Stimulated activated CD8-positive, alpha-beta memory T cell treated with anti-CD3 and anti-CD28 coated beads, Interleukin-7, amount 100 ng/mL, for 1 hour (primary cell): ENCODE measurements around the gene USP27X.

Source experiments
- DNase-seq, 2 donors: peaks; one replicate each; pipeline ENCODE4 v3.0.0-alpha.2; 2020; ENCODE audit warnings: low read depth in 2 of 2

USP27X gene

DNA sequence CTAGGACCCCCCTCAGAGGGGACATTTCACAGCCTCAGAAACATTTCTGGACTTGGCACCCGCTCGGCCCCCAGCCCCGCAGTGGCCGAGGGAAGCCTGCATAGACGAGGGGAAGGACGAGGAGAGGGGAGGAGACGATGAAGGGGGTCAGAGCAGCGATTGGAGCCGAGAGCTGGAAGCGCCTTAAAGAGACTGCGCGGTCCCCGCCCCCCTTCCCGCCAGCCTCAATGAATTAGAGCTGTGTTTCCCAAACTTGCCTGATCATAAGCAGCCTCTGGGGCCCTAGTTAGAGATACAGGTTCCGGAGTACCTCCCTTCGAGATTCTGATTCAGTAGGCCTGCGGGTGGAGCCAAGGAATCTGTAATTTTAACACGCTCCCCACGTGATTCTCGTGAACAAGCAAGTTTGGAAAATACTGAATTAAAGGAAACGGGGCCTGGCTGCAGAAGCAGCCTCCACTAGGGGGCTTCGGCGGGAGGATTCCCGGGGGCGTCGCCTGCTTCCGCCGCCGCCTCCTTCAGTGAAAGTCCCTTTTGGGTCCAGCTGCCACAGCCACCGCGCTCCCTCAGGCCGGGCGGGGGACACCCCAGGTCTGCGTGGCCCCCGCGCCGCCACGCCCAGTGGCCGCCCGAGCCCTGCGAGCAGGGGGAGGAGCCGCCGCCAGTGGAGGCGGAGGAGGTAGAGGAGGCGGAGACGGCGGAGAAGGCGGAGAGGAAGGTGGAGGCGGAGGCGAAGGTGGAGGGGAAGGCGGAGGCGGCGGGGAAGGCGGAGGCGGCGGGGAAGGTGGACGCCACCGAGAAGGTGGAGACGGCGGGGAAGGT lies at the start of gene USP27X:
Gene USP27X (plus strand): TSS at position 651 of the 822 bp plus-strand sequence. CDS start 824 bp downstream, outside the sequence.
- peak; percentile 50 to 56 for DNase-seq

DNA sequence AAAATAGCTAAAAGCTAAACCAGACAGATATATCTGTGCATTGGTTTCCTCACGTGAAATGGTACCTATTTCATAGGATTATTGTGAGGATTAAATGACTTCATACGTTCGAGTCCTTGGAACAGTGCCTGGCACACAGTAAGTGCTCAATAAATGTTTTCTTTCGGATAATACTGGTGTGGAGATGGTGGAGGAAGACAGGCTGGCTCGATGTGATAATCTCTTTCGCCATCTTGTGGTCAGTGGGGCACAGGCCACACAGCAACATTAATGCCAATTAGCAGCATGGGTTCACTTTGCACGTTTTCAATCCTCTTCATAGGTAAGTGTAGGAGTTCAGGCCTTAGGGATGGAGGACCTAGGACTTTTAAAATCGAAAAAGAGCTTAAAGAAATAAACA lies 40.9 kb upstream of the USP27X start:
- no peak for DNase-seq

DNA sequence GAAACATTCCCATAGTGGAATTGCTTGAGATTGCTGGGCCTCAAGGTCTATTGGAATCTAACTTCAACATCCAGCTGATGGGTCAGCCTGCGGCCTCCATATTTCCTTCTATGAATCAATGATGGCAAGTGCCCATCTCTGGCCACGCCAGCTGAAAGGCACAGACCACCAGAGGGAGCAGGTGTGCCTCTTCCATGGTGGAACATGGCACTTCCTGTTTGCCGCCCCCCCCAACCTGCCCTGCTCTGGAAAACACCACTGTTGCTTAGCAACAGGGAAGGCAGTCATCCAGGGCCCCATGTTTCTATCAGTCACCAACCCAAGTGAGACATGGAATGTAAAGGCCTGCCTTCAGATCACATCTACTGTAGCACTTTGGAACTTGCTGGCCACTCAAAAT lies 38.6 kb upstream of the USP27X start:
- DNase-seq, result peak in 1 of 2 donors; percentile 1

DNA sequence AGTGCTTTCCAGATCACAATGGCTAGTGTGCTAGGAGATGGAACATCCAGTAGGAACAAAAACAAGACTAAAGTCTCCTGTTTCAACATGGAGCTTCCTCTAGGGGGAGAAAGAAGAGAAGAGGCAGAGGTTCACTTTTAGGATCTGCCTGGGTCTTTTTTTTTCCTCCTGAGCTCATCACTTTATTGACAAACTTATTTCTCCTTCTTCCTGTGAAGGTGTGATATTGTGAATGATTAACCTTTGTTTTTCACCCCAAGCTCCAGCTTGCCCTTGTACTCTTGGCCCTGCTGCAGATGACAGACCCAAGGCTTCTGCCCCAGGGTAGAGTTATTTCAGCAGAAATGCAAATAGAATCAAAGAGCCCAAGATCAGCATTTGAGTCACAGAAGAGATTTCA lies 36.7 kb upstream of the USP27X start:
- no peak for DNase-seq

DNA sequence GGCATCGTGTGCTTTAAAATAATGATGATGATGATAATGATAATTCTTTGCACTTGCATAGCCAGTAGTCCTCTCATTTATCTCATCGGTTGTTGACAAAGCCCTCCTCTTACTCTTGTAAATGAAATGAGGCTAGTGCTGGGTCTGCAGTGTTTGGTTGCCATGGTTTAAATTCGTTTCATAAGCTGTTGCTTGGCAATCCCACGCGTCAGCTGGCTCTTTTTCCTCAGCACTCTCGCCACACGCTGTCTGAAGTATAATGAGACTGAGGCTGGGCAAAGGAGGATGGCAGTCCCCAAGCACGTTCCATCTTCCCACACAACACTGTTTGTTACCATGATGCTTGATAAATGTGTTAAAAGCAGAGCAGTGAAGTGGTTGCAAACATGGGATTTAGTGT lies 34.7 kb upstream of the USP27X start:
- DNase-seq, result no peak

DNA sequence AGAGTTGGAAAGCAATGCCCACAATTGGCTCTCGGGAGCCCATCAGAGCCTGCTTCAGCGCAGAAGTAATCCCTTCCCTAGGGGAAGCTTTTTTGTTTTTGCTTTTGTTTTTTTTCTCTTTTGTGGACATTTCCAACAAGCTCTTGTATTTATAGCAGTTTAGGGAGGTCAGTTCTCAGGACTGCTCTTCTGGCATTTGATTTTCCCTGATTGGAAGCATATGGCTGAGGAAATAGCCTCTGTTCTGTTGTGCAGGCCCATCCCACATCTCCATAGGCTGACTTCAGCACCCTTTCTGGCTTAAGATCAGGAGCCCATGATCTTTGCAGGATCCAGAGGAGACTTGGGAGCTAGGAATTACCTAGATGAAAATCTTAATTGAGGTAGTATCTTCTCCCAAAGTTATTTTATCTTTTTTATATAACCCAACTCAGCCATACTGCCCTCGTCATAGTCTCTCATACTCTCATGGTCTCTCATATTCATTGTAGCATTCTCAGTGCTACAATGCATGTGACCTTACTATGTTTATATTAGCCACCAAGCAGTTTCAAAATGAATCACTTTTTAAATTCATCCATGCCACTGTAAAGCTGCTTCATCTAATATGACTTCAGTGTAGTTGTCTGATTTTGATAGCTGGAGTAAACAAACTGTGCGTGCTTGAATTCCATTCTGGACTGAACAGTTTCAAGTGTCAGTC lies 33.4 kb upstream of the USP27X start:
- DNase-seq, result no peak

DNA sequence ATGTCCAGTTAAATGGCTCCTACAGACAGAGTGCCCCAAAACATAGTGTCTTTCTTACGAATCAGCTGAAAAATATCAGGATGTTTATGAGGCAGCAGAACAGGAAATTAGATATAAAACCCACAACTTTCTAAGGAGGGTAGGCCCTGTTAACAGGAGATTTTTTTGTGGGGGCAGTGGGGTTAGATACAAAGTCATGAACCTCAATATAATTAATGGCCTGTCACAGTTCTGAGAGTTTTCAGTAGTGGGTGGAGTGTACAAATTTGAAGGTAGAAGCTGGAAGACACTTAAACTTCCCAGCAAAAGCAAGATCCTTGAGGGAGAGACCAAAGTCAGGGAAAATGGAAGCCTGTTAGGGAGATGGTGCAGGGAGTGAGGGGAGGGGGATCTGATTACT lies 32.8 kb upstream of the USP27X start:
- DNase-seq, result no peak

DNA sequence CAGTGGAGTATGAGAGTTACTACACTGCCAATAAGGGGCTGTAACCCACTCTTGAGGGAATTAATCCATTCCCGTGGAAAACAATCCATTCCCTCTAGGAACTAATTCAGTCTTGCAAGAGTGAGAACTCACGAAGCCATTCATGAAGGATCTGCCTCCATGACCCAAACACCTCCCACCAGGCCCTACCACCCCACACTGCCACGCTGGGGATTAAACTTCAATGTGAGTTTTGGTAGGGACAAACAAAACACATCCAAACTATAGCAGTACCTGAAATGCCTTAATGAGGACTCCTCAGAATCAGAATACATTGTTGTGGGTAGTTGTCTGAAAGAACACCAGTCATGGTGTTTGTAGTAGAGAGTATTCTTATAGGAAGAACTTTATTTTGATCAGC lies 31.0 kb upstream of the USP27X start:
- DNase-seq, result no peak

DNA sequence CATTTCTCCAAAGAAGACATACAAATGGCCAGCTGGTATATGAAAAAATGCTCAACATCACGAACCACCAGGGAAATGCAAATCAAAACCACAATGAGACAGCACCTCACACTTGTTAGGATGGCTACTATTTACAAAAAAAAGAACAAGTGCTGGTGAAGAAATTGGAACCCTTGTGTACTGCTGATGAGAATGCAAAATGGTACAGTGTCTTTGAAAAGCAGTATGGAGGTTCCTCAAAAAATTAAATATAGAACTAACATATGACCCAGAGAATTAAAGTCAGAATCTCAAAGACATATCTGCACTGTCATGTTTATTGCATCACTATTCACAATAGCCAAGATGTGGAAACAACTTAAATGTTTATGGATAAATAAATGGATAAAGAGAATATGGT lies 29.3 kb upstream of the USP27X start:
- DNase-seq, result no peak

DNA sequence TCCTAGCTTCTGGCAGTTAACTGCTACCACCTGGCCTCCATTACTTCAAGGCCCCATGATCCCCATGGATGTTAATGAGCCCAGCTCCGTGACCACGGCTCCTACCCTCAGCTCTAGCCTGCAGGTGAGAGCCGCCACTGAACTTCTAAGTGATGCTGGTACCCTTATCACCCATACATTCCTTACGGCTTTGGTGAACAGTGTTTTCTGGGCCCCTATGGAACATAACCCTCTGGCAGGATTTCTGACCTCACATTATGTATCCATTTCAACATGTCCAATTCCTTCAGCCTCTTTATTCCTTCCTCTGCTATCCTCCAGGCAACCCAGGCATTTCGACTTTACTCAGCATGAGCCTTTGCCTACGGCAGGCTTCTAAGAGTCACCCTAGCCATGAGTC lies 25.6 kb upstream of the USP27X start:
- DNase-seq, result no peak

DNA sequence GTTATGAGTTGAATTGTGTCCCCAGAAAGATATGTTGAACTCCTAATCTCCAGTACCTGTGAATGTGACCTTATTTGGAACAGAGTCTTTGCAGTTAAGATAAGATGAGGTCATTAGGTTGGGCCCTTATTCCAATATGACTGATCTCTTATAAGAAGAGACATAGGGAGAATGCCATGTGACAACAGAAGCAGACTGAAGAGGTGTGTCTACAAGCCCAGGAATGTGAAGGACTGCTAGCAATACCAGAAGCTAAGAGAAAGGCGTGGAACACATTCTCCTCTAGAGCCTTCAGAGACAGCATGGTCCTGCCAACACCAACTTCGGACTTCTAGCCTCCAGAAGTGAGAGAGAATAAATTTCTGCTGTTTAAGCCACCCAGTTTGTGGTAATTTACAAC lies 22.5 kb upstream of the USP27X start:
- DNase-seq, result no peak

DNA sequence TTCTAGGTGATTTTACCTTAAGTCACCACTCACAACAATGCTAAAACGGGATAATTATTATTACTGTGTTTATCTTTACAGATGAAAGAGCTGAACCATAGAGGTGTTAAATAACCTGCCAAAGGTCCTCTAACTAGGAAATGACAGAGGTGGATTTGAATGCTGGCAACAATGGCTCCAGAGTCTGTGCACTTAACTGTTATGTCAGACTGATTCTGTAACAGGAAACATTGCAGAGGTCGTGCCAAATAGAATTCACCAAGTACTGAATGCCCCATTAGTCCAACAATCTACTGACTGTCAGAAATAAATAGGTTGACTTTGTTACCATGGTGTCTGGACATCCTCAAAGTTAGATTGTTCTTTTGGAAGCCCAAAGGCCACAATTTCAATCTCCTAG lies 20.9 kb upstream of the USP27X start:
- DNase-seq, result no peak

DNA sequence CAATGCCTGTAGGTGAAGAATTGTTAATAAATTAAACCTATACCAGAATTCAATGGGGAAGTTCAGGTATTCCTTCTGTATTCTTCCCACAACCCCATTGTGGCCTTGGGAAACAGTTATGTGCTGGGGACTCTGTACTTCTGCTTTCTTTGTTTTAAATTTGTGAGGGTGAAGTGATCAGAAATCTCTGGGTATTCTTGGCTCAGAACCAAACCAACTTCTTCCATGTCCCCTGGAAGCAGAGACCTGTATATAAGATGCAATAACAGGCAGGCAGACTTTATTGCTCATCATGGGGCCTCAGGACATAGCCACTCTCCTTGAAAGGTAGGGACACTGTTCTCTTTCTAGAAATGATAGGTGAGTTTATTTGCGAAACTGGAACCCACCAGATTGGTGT lies 19.8 kb upstream of the USP27X start:
- no peak for DNase-seq

DNA sequence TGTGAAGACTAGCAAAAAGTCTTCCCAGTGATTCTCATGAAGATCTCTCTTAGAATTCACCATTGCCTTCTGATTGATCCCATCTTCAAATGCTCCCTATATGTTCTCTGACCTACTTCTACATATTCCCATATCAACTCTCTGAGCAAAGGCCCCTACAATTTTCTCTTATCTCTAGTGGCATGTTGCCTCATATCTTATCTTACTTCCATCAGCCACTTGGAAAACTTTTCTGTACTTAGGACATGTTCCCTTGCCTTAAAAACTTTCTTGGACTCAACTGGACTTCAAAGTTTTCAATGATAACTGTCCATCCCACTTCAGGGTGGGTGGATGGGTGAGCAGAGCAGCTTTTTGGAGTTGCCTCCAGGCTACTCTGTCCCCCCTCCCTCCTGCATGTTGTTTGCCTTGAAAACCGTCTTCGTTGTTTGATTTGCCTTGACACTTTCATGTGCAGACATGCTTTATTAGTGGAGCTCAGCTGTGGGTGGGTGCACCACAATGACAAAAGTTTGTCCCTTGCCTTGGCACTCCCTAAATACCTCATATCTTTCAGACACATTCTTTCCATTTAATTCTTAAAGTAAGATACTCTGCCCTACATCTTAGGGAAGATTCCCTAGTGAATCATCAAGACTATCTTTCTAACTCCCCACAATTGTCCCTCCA lies 18.3 kb upstream of the USP27X start:
- no peak for DNase-seq

DNA sequence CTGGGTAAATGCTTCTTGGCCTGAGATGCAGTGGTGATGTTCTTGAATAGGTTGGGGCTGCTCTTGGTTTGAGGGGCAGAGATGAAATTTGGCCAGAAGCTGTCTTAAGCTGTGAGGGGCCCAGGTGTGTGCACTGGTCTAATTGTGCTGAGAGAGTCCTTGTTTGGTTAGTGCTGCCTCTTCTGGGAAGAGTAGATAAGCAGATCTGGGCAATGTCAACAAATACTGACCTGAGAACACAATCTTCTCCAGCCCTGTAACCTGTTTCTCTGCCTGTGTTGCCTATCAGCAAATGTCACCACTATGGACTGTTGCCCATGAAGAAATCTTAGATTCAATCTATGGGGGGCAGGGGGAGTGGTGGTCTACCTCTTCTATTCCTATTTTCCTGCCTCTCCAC lies 17.2 kb upstream of the USP27X start:
- DNase-seq, result no peak

DNA sequence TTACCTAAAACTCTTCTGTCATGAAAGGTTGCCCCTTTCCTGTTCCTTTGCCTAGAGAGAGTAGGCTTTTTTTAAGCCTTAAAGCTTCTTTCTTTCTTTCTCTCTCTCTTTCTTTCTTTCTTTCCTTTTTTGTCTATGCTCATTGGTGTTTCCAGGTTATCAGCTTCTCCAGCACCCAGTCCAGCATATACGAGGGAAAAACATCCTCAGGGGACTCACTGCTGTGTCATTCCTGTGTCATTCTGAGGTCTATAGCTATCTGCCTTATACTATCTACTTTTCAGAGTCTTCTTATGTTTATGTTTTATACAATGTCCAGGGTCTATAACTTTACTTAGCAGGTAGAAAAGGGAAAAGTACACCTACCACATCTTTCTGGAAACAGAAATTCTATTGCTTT lies 10.5 kb upstream of the USP27X start:
- no peak for DNase-seq

DNA sequence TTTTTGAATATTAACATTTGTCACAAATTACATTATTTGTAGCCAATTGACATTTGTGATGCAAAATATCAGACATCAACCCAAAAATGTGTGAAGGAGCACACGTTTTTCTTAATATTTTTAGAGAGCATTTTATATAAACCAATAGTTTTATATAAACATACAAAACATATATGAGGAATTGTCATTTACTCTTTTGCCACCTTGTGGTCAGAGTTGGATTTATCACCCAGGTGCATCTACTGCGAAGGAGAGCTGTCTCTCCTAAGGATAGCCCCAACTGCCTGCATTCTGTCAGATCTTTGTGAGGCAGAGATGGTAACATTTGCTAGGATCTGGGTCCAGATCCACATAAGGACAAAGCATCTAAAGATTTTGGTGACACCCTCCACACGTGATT lies 2.5 kb upstream of the USP27X start:
- DNase-seq, result no peak

DNA sequence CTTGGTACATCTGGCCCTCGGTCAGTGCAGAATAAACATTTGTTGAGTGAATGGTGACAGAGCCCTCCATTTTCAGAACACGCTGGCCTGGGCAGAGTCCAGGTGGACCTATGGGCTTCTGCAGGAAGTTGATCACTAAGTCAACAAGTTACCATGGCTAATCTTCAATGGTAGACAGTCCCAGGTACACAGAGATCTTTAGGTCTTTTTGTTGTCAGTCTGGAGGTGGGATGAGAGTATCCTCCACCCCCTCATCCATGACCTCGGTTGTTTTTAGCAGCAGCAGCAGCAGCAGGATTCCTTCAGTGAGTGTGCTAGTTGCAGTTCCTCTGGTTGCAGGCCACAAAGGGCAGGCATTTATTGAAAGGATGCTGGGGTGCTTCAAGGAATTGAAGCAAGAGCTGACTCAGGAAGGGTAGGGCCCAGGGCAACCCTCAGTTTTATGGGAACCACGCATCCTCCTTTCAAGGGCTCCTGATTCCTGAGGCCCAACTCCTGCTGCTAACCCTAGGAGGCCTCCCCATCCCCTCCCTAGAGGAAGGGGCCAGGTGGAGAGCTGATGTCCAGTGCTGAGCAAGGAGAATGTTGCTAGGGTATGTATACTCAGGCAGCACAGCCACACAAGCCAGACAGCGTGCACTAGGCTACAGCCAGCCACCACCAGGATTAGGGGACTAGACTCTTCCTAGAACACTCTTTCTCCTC lies 1.7 kb upstream of the USP27X start:
- no peak for DNase-seq

DNA sequence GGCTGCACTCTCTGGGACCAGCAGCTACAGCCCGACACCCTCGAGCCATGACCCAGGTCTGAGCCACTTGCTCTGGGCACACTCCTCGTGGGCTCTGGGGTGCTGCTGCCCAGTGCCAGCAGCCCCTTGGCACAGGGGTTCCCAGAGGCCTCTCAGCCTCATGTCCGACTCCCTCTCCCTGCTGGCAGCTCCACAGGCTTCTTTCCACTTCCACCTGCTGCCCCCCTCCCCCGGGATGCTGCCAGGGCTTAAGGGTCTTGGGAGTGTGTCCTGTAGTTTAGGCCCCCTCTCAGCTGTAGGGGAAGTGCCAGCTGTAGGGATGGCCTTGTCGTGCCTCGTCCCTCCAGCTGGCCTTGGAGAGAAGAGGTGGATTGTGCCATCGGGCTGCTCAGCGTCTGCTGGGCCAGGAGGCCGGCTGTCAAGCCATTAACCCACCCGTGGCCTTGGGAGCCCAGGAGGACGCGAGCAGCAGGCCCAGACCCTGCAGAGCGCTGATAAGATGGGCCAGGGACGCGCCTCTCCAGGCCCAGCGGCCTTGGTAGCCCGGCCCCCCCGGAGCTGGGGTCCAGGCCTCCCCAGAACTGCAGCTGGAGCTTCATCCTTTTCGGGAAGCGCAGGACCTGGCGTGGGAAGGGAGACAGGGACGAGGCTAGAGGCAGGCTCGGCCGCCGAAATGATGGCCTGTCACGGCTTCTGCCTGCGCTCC lies 1.0 kb upstream of the USP27X start:
- DNase-seq, result no peak

DNA sequence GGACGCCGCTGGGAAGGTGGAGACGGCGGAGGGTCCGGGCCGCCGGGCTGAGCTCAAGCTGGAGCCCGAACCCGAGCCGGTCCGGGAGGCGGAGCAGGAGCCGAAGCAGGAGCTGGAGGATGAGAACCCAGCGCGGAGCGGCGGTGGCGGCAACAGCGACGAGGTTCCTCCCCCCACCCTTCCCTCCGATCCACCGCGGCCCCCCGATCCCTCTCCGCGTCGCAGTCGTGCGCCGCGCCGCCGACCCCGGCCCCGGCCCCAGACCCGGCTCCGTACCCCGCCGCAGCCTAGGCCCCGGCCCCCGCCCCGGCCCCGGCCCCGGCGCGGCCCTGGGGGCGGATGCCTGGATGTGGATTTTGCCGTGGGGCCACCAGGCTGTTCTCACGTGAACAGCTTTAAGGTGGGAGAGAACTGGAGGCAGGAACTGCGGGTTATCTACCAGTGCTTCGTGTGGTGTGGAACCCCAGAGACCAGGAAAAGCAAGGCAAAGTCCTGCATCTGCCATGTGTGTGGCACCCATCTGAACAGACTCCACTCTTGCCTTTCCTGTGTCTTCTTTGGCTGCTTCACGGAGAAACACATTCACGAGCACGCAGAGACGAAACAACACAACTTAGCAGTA lies 483 bp downstream of the USP27X start:
- DNase-seq, result no peak

DNA sequence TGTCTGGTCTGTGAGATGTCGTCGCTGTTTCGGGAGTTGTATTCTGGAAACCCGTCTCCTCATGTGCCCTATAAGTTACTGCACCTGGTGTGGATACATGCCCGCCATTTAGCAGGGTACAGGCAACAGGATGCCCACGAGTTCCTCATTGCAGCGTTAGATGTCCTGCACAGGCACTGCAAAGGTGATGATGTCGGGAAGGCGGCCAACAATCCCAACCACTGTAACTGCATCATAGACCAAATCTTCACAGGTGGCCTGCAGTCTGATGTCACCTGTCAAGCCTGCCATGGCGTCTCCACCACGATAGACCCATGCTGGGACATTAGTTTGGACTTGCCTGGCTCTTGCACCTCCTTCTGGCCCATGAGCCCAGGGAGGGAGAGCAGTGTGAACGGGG lies 1.4 kb downstream of the USP27X start:
- no peak for DNase-seq
